HG02870 (cell line): ENCODE data around the gene CYB561D2.
A peak's percentile ranks its signal among the peaks of the same experiment; 100 is the strongest.

Experiments
- ATAC-seq: cut with Tn5 transposase; IDR thresholded peaks from one replicate; pipeline ENCODE4 v1.9.1; 2021; ENCODE audit warnings: mild to moderate bottlenecking, moderate library complexity; ENCODE audit not compliant: unreplicated experiment

Gene CYB561D2

DNA sequence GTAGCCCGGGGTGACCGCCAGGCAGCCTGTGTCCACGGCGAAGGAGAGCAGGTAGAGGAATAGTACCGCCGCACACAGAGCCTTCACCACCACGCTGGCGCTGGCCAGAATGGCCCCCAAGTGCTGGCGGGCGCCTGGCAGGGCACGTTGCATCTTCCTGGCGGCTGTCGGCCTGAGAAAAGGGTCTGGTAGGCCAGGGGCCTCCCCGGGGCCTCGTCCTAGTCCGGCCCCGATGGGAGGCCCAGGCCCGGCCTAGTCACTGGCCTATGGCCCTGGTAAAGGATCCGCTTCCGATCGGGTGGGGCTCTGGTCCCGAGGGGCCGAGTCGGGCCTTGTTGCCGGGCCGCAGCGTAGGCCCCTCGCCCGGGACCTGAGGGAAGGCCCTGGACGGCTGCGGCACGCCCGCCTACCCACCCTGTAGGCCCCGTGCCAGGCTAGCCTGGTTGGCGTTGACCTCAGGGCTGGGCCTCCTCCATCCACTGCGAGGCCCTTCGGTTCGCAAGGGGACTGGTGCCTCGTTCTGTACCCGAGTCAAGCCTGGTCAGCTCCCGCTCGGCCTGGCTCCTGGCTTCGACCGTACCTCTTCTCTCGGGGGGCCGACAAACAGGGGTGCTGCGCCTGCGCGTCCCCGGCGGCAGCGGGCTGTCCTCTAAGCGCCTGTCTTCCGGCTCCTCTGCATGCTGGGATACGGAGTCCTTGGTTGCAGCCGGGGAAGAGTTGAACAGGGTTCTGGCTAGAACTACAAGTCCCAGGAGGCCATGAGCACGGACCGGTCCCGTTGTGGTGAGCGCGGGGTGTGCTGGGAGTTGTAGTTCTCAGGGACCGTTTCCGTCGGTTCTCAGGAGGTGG is 8.5 kb downstream of the CYB561D2 start, which contains the start of gene TMEM115:
Gene TMEM115 (minus strand): TSS at position 611 of the 849 bp plus-strand sequence. CDS start 458 bp downstream, at position 153.
- ATAC-seq: peak; percentile 99

DNA sequence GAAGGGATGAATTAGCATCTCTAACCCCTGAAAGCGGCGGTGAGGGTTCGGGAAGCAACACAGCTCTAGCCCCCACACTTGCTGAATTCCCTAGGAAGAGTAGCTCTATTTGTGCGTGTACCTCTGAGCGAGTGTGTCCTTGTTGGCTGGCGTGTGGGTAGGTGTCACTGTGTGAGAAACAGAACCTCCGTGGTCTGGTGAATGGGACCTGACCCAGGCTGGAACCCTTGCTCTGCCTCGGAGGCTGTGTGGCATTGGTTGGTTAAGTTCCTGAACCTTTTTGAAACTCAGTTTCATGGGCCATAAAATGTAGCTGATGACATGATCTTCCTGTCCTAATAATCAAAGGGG is 9.1 kb downstream of the CYB561D2 start:
- peak; percentile 3 for ATAC-seq

DNA sequence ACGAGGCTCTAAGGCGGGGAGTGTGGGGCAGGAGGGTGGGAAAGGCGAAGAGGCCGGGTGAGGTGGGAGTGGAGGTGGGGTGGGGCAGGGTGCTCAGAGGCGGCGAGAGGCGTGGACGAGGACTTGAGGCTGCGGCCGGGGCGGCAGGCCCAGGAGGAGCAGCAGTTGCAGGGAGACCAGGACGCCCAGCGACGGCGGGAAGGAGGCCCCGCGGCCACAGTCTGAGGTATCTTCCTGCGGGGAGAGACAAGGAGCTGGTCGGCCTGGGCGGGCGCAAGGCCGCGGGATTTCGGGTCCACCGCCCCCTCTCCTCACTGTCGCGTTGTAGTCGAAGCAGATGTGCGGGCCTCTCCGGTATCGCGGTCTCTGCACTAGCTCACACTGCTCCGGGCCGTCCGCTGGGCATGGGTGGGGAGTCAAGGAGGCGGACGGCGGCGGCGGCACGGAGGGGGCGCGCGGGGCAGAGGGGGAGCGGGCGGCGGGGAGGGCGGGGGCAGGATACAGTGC is 14.0 kb downstream of the CYB561D2 start:
- no peak for ATAC-seq

DNA sequence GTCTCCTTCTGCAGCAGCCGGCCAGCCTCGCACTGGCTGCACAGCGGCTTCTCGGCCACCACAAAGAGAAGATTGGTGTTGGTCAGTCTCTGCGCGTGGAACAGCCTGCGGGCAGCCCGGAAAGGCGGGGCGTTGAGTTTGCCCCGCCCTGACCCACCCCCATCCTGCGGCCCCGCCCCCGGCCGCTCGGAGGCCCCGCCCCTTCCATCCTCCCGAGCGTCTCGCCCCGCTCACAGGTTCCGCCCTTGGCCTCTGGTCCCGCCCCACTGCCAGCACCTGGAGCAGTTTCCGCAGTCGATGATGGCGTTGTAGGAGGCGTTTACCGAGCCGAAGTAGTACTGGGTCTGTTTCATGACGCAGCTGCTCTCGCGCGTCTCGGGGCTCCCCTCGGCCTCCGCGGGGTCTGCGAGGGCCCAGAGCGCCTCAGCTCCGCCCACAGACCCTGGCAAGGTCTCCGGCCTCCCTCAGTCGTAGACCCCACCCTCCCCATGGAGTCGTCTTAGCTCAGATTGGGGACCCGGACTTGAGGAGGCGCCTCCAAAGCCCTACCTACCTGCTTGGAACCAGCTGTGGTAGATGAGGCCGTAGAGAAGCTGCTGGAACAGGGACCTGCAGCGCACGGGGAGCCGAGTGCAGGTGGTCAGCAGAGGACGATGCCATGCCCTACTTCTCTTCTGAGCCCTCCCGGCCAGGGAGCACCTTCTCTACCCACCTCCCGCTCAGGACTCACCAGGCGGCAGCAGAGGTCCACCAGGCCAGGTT is 14.6 kb downstream of the CYB561D2 start:
- ATAC-seq: peak; percentile 82

DNA sequence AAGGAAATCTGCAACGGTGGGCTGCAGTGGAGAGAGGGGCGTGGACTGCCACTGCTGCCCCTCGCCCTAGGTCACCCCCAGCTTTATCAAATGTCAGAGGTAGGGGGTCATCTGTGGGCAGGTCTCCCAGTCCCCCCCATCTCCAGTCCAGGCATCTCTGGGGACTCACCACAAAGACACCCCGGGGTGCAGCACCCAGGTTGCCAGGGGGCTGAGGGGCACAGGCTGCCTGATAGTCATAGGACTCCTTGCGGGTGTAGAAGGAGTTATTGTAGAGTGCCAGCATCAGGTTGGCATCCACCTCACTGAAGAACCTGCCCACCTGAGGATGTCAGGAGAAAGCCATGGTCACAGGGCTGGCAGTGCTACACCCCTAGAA is 15.2 kb downstream of the CYB561D2 start:
- no peak for ATAC-seq

DNA sequence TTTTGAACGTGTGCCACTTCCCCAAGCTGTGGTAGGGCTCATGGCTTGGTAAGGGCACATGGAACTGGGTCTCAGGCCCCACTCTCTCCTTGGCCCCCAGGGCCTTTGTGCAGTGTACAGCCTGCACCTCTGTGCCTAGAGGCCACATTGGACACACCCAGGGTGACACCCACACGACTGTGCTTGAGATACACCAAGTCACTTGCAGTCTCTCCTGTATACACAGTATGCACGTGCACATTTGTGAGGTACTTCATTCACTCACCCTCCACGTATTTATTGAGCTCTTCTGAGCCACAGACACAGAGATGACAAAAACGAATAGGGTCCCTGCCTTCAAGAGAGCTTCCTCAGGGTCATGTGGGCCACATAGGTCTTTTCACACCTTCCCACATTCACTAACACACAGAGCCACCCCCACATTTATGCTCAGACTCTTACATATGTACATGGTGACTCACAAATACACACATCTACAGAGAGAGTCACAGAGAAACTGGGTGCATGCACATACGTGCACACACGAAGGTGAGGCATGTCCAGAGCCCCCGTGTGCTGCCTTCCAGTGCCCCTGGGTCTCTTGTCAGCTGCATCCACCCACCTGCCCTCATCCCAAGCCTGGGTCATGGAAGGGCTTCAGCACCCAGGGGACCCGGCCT is 18.5 kb downstream of the CYB561D2 start:
- no peak for ATAC-seq

DNA sequence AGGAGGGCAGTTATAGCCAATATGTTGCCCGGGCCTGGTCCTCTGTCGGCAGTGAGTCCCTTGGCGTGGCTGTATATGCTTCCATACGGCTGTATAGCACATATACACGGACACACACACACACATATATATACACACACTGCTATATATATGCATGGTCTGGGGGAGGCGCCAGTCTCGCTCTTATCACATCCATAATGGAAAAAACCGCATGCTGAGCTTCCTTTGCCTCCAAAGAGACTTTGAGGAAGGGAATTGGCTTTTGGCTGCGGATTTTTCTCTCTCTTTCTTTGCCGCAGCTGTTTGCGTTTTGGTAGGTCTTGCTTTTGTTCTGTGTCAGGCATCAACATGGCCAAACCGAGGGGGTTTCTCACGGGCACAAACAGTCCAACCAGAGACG is 19.9 kb downstream of the CYB561D2 start:
- no peak for ATAC-seq

DNA sequence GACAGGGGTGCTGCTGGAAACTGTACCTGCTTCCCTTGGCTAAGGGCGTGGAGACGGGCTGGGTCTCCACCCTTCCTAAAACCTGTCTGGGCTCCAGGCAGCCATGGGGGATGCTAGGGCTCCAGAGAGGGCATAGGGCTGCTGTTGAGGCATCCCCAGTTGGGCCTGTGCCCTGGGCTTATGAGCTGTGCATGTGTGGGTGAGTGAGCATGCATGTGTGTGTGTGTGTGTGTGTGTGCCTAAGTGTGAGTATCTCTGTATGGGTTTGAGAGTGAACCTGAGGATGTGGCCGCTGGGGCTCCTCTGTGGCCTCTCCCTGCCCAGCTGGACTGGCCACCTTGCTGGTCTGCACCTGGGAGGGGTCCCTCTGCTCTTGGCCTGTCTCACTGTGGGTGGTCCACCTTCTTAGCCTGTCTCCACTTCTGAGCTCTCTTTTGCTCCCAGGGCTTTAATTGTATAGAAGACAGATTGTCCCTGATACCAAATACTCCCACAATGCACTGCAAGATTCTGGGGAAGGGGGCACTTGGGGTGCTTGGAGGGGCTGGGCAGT is 20.5 kb downstream of the CYB561D2 start:
- ATAC-seq: no peak

DNA sequence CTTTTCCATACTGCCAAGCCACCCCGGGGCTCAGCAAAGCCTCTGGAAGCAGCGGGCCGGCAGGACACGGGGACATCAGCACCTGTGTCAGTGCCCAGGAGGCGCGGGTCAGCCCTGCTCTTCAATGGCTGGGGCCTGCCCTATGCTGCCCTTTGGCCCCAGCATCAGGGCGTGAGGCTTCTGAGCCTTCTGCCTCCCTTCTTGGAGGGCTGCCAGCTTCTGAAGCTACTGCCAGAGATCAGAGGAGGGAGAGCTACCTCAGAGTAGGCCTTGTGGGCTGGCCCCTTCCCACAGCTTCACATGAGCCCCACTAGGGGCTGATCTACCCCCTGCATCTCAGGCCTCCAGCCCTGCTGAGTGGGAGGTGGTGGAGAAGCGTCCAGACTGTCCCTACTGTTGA is 21.7 kb downstream of the CYB561D2 start:
- no peak for ATAC-seq

DNA sequence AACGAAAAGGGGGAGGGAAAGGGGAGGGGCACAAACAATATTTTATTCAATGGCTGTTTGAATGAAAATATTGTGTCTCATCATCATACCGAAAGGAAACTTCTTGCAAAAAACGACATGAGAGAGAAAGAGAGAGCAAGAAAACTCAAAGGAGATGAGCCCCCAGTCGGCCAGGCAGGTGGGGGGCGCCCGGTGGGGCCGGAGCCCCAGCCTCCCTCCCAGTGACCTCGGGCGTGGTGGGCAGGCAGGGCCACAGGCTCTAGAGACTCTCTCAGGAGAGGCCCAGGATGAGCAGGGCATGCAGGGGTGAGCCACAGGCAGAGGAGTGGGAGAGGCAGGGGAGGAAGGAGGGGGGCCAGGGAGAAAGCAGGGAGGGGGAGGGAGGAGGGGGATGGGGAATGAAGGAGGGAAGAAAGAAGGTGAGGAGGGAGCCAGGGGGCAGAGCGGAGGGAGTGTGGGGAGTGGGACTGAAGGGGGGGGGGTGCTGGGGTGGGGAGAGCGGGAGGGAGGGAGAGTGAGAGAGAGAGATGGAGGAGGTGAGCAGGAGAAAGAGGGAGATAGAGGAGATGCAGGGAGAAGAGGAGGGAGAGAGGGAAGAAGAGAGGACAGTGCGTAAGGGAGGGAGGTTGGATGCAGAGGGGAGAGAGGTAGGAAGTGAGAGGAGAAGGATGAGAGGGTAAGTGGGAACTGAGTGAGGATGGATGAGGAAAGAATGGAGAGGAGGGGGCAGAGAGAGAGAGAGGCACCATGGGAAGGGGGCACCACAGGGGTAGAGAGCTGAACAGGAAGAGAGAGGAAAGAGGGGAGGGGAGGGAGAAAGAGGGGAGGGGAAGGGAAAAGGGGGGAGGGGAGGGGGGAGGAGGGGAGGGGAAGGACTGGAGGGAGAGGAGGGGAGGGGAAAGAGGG is 22.7 kb downstream of the CYB561D2 start:
- ATAC-seq: no peak

DNA sequence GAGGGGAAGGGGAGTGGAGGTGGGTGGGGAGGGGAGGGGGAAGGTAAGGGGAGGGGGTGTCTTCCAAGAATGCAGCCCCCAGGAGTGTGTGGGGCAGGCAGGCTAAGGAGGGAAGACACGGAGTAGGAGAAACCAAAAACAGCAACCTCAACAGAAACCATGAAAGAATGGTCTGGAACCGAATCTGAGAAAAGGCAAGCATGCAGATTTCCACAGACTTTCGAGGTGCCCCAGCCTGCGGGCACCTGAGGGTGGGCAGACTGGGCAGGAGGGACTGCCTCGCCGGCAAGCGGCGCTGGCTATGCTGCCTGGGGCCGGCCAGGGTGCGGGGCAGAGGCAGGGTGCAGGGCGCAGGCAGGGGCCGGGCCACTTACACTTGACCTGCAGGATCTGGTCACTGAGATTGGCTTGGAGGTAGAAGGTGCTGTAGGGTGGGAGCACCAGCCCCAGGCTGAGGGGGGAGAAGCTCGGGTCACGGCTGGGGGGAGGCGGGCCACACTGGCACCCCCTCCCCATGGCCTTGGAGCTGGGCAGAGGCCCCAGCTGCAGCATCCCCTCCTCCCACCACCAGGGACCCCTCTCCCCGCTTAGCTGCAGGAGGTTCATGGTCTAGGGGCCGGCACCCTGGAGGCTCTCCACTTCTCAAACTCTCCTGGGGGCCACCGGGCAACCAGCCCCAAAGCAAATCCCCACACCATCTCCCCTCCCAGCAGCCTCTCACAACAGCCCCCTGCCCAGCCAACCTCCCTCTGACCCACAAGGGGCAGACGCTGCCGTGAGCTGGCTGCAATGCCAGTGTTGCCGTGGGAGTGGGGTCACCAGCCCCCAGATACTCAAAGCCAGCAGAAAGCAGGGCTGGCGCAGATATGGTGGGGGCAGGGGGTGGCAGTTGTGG is 23.9 kb downstream of the CYB561D2 start:
- ATAC-seq: no peak

DNA sequence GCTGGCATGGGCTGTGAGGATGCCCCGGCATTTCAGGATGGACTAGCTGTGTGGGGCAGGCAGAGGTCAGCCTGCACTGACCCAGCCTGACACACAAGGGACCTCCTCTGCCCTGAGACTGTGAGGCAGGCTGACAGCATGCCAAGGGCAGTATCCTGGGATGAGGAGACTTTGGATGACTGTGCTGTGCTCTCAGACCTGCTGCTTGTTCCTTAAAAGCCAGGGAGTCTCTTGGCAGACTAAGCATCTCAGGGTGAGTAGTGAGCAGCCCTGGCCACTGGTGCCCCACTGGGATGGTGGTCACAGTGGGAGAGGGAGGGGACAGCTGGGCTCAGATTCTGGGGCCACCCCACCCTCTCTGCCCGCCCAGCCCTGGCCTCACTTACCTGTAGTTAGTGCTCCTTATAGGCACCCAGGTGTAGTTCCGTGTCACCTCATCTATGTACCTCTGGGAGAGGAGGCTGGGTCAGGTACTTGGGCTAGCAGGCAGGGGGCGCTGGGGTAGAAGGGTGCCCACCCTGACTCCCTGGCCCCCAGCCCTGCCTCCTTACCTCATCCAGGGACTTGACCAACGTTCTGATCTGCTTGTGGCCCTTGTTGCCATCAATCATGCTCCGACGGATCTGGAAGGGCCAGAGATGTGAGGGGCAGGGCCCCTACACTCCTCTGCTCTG is 24.7 kb downstream of the CYB561D2 start:
- no peak for ATAC-seq

DNA sequence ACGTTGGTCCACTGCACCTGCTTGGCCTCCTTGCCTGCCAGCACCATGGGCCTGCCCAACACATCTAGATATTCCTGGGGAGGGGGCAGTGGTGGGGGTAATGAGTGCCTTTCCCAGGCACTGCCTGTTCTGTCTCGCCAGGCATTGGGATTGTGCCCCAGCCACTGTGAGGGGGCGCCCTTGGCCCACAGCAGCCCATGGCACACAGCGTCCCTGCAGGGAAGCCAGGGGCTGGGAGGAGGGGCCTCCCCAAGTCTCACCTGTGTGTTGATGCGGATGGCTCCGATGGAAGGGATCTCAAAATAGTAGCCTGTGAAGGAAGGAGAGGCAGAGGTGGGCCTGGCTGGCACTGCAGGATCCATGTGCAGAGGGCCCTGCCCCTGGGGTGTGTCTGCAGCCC is 27.4 kb downstream of the CYB561D2 start:
- ATAC-seq: no peak

DNA sequence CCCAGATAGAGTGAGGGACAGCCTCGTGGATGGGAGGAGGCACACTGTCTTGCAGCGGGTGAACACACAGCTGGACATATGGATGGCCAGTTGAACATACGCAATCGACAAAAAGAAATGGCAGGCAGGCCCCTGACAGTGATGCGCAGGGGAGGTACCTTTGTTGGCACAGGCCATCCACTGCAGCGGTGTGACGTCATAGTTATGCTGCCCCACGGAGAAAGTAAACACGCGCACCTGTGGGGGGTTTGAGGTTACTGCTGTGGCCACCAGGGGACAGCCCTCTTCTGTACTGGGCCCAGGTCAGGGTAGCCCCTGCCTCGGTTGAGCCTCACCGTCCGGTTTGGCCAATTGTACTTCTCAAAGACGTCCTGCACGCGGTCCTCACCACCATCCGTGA is 28.1 kb downstream of the CYB561D2 start:
- no peak for ATAC-seq

DNA sequence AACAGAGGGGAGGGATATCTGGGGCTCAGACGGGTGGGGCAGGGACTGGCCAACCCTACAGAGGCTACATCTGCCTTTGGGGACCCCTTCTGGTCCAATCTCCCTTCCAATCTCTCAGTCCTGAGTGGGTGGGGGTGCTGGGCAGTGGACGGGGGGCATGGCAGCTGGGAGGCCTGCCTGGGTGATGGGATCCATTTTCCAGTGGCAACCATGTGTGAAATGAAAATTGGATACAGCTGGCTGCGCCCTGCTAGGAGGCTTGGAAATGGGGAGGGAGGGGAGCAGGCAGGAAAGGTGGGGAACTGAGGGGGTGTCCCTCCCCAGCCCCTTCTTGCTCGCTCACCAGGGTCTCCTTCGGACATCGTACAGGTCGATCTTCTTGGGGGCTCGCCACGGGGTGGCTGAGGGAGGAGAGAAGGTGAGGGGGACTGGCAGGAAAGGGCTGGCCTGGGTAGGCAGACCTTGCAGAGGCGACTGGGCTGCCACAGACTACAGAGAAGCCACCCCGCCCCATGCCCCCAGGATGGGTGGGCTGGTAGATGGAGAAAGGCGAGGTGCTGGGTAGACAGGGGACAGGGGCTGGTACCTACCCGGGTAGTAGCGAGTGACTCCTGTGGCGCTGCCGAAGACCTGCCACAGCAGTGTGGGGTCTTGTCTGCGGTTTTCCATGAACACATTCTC is 29.9 kb downstream of the CYB561D2 start:
- no peak for ATAC-seq

DNA sequence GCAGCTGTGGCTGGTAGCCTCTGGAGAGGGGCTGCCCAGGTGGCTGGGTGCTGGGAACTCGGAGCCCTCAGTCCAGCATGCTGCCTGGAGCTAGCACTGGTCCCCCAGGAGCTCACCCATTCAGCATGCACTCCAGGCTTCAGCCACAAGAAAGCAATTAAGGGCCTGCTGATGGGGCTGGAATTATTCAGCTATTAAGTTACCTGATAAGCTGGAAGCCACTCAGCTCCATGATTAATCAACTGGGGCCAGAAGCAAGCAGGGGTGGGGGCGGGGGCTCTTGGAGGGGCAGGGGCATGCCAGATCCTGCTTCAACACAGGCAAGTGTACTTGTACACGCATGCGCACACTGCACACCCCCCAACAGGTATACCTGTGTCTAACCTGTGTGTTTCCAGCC is 30.7 kb downstream of the CYB561D2 start:
- no peak for ATAC-seq

DNA sequence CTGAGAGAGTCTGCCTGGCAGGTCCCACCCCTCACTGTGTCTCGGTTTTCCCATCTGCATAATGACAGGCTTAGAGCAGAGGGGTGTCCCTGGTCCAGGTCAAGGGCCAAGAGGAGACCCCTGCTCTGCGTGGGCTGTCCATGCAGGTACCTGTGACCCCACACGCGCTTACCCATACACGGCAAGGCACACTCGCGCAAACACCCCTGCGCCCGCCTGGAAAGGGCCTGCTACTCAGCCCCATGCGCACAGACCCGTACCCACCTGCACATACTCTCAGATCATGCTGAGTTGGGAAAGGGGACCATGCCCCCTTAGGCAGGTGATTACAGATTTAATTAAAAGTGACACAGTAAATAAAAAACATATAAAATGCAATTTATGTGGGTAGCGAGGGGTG is 32.1 kb downstream of the CYB561D2 start:
- ATAC-seq: no peak

DNA sequence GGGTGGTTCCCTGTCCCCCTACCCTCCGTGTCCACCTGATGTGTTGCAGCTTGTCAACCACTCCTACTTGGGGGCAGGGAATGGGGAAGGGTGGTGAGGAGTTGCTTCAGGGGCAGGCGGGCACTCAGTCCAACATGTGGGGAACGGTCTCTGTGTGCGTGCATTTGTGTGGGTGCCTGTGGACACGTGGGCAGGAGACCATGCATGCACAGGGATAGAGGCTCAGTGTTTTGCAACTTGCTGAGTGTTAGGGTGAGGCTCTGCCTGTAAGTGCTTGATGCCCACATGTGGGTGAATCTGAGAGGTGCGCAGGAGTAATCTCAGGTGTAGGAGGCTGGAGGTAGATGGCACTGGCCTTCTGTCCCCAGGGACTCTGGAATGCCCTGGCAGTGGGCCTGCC is 33.1 kb downstream of the CYB561D2 start:
- ATAC-seq: no peak
